Measurements from ENCODE around the gene PYCR2. TPM values are rescaled to one million over a fixed set of nuclear protein-coding genes. Genes with fewer than 3 reads are reported as not detected.
A peak's percentile ranks its signal among the peaks of the same experiment; 100 is the strongest.

Gene PYCR2
- total and polyA plus RNA-seq, 4 experiments from 2014 or later = 73.6 to 116 (median 94.3) TPM

DNA sequence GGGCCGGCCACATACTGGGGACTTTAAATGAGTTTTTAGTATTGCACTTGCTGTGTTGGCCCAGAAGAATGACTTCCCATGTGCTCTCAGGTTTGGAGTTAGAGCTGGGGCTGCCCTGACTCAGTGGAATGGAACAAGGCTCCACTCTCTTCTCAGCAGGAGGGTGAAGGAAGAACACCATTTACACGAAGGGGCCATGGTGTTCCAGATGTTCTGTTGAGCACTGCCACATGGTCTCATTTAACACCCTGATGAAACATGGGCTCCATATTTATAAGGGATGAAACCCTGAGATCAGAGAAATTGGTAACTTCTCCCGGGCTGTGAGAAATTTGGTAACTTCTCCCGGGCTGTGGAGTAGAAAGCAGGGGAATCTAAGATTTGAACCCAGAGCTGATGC lies 5.8 kb downstream of the PYCR2 start:
- ChIA-PET CTCF (ENCODE audit: partially characterized antibody) (interaction anchor here (1.0 kb wide), 1 partner anchor 10 kb away, joined by 5 read pairs; no protein-coding TSS in a partner anchor), POLR2A (ENCODE audit: partially characterized antibody) (no interaction called here)
- intact Hi-C loops (cut with micrococcal nuclease) = no loop called here
- peaks cover 40% of the 10 kb centered on the region for H3K4me1 ChIP-seq (ENCODE audit: insufficient read depth, low read length)
- Mint-ChIP-seq H3K4me1 (peaks cover 14 to 41% (median 26%) of the 10 kb centered on the region in 4 donors), H3K9me3 (no peaks in the 10 kb centered on the region), H3K27me3 (no peaks in the 10 kb centered on the region), H3K27ac (no peak overlapping the region), H3K4me3 (no peak overlapping the region), H3K36me3 (peaks cover 28 to 43% of the 10 kb centered on the region in 2 donors)
- no peaks in the 10 kb centered on the region for H3K27me3 ChIP-seq (ENCODE audit: insufficient read depth, low read length)
- no peak for DNase-seq
- H3K4me3 ChIP-seq (ENCODE audit: low read length in 2 of 2) = no peak overlapping the region
- peaks cover 29% of the 10 kb centered on the region for H3K36me3 ChIP-seq (ENCODE audit: insufficient read depth, low read length)
- H3K27ac ChIP-seq (ENCODE audit: low read depth, low read length) = no peak overlapping the region
- no peaks in the 10 kb centered on the region for H3K9me3 ChIP-seq (ENCODE audit: control insufficient read depth in 1 of 2, low read length in 2 of 2)

DNA sequence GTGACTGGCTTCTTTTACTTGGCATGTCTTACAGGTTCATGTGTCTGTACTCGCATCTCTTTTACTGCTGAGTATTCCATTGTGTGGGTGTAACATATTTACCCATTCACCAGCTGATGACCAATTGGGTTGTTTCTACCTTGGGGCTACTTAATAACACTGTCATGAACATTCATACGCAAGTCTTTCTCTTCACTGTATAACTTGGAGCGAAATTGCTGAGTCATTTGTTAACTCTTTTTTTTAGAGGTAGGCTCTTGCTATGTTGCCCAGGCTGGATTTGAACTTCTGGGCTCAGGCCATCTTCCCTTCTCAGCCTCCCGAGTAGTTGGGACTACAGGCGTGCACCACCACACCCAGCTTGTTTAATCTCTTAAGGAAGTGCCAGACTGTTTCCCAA lies 6.5 kb downstream of the PYCR2 start:
- Histone ChIP-seq H3K4me1 (ENCODE audit: insufficient read depth, low read length) (peaks cover 33% of the 10 kb centered on the region), H3K27me3 (ENCODE audit: insufficient read depth, low read length) (no peaks in the 10 kb centered on the region), H3K9me3 (ENCODE audit: control insufficient read depth in 1 of 2, low read length in 2 of 2) (no peaks in the 10 kb centered on the region), H3K27ac (ENCODE audit: low read depth, low read length) (no peak overlapping the region), H3K4me3 (ENCODE audit: low read length in 2 of 2) (no peak overlapping the region), H3K36me3 (ENCODE audit: insufficient read depth, low read length) (peaks cover 24% of the 10 kb centered on the region)
- no peak for DNase-seq
- Mint-ChIP-seq H3K36me3 (peaks cover 28 to 42% of the 10 kb centered on the region in 2 donors), H3K9me3 (no peaks in the 10 kb centered on the region), H3K4me3 (no peak overlapping the region), H3K4me1 (peaks cover 11 to 34% (median 22%) of the 10 kb centered on the region in 4 donors), H3K27ac (peak overlapping the region in 2 of 7 donors; percentile 50 to 55), H3K27me3 (no peaks in the 10 kb centered on the region)
- ChIA-PET CTCF (ENCODE audit: partially characterized antibody) (interaction anchor here (1.0 kb wide), 1 partner anchor 9 kb away, joined by 5 read pairs; no protein-coding TSS in a partner anchor), POLR2A (ENCODE audit: partially characterized antibody) (interaction anchor here (0.9 kb wide), 1 partner anchor 36 kb away, joined by 3 read pairs; no protein-coding TSS in a partner anchor)
- intact Hi-C loops (cut with micrococcal nuclease) = no loop called here

DNA sequence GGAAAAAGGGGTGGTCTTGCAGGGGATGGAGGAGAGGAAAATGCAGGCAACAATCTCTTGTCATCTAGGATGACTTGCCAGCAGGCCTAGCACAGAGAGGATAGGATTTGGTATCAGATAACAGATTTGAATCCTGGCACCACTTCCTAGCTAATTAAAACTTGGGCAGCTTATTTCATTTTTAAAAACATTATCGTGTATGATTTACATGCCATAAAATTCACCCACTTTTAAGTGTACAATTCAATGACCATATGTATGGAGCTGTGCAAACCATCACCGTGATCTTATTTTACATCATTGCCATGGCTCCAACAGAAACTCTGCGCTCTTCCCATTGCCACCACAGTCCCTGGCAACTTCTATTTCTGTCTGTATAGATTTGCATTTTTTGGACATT lies 6.9 kb downstream of the PYCR2 start:
- DNase-seq = no peak
- H3K4me1 ChIP-seq (ENCODE audit: insufficient read depth, low read length) = peaks cover 28% of the 10 kb centered on the region
- Mint-ChIP-seq H3K4me3 (no peak overlapping the region), H3K27me3 (no peaks in the 10 kb centered on the region), H3K27ac (peak overlapping the region in 2 of 7 donors; percentile 3 to 55), H3K9me3 (no peaks in the 10 kb centered on the region), H3K4me1 (peaks cover 10 to 33% (median 21%) of the 10 kb centered on the region in 4 donors), H3K36me3 (peaks cover 28 to 40% of the 10 kb centered on the region in 2 donors)
- no peaks in the 10 kb centered on the region for H3K27me3 ChIP-seq (ENCODE audit: insufficient read depth, low read length)
- intact Hi-C loops (cut with micrococcal nuclease) = no loop called here
- no peaks in the 10 kb centered on the region for H3K9me3 ChIP-seq (ENCODE audit: control insufficient read depth in 1 of 2, low read length in 2 of 2)
- POLR2A ChIA-PET (ENCODE audit: partially characterized antibody) = interaction anchor here (0.9 kb wide), 1 partner anchor 36 kb away, joined by 3 read pairs; no protein-coding TSS in a partner anchor
- CTCF ChIA-PET (ENCODE audit: partially characterized antibody) = interaction anchor here (0.6 kb wide), 1 partner anchor 12 kb away, joined by 3 read pairs; no protein-coding TSS in a partner anchor
- no peak overlapping the region for H3K4me3 ChIP-seq (ENCODE audit: low read length in 2 of 2)
- no peak overlapping the region for H3K27ac ChIP-seq (ENCODE audit: low read depth, low read length)
- H3K36me3 ChIP-seq (ENCODE audit: insufficient read depth, low read length) = peaks cover 20% of the 10 kb centered on the region

DNA sequence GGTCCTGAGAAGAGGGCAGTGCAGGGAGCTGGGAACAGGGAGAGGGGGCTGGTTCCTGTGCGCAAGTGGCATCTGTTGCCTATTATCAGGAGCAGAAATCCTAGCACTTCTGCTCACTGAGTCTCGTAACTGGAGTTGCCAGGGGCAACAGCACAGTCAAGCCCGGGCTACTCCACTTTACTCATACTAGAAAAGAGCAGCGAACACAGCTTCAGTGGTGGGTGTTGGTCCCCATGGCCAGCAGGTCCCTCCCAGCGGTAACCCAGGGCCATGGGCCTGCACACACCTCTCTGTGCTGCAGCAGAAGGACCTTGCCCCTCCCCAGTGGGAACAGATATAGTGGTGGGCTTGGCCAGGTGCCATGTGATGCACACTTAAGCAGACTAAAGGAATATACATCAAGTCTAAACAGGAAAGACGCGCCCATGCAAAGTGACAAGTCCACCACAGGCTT lies 8.5 kb downstream of the PYCR2 start:
- peaks cover 26% of the 10 kb centered on the region for H3K4me1 ChIP-seq (ENCODE audit: insufficient read depth, low read length)
- no peak for DNase-seq
- Mint-ChIP-seq H3K27me3 (no peaks in the 10 kb centered on the region), H3K9me3 (no peaks in the 10 kb centered on the region), H3K4me3 (no peak overlapping the region), H3K27ac (no peak overlapping the region), H3K4me1 (peaks cover 14 to 32% (median 19%) of the 10 kb centered on the region in 4 donors), H3K36me3 (peaks cover 26 to 32% of the 10 kb centered on the region in 2 donors)
- no peak overlapping the region for H3K27ac ChIP-seq (ENCODE audit: low read depth, low read length)
- H3K36me3 ChIP-seq (ENCODE audit: insufficient read depth, low read length) = peaks cover 4% of the 10 kb centered on the region
- ChIA-PET POLR2A (ENCODE audit: partially characterized antibody) (interaction anchor here (2.3 kb wide), 1 partner anchor 8 kb away, joined by 9 read pairs; the partner anchor contains the start of gene PYCR2), CTCF (ENCODE audit: partially characterized antibody) (no interaction called here)
- no peak overlapping the region for H3K4me3 ChIP-seq (ENCODE audit: low read length in 2 of 2)
- no peaks in the 10 kb centered on the region for H3K9me3 ChIP-seq (ENCODE audit: control insufficient read depth in 1 of 2, low read length in 2 of 2)
- no peaks in the 10 kb centered on the region for H3K27me3 ChIP-seq (ENCODE audit: insufficient read depth, low read length)
- intact Hi-C loops (cut with micrococcal nuclease) = no loop called here

DNA sequence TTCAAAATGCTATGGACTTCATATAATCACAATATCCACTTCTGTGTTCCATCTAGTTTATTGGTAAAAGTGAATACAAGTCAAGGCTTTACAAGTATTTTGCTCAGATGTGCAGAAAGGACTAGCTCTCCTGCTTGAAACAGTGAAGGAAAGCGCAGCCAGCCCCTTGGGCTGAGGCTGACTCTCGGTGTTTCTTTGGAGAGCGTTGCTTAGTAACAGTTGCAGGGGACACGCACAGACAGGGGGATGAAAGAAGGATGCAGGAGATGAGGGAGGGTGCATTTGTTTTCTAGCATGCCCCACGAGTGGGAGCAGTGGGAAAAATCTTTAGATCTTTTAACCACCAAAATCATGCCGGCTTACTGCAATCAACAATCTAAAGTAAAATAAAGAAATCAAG lies 9.1 kb downstream of the PYCR2 start:
- Histone ChIP-seq H3K4me1 (ENCODE audit: insufficient read depth, low read length) (peaks cover 26% of the 10 kb centered on the region), H3K27me3 (ENCODE audit: insufficient read depth, low read length) (no peaks in the 10 kb centered on the region), H3K27ac (ENCODE audit: low read depth, low read length) (no peak overlapping the region), H3K9me3 (ENCODE audit: control insufficient read depth in 1 of 2, low read length in 2 of 2) (no peaks in the 10 kb centered on the region), H3K36me3 (ENCODE audit: insufficient read depth, low read length) (peaks cover 2% of the 10 kb centered on the region), H3K4me3 (ENCODE audit: low read length in 2 of 2) (no peak overlapping the region)
- Mint-ChIP-seq H3K4me1 (peaks cover 16 to 32% (median 21%) of the 10 kb centered on the region in 4 donors), H3K36me3 (peaks cover 21 to 28% of the 10 kb centered on the region in 2 donors), H3K27ac (peak overlapping the region in 1 of 7 donors; percentile 22), H3K9me3 (no peaks in the 10 kb centered on the region), H3K4me3 (peak overlapping the region in 1 of 8 donors; percentile 40), H3K27me3 (no peaks in the 10 kb centered on the region)
- CTCF ChIA-PET (ENCODE audit: partially characterized antibody) = no interaction called here
- DNase-seq = no peak
- POLR2A ChIA-PET (ENCODE audit: partially characterized antibody) = interaction anchor here (2.3 kb wide), 1 partner anchor 9 kb away, joined by 9 read pairs; the partner anchor contains the start of gene PYCR2
- intact Hi-C loops (cut with micrococcal nuclease) = no loop called here

DNA sequence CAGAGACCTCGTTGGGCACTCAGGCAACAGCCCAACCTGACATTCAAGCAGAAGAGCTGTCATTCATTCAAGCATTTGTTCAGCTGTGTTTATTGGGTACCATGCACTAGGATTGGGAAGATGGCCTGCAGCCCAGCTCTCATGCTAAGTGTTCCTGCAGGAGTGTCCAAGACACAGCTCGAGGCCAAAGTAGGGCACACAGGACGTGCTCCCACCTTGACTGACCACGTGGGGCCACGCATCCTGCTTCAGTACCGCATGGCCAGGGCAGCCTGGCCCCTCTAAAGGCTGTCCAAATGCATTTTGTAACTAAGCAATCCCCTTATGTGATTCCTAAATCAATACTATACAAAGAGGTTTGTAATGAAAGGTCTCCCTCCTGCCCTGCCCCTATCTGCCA lies 9.7 kb downstream of the PYCR2 start:
- H3K27ac ChIP-seq (ENCODE audit: low read depth, low read length) = no peak overlapping the region
- Mint-ChIP-seq H3K4me1 (peaks cover 20 to 32% (median 22%) of the 10 kb centered on the region in 4 donors), H3K9me3 (no peaks in the 10 kb centered on the region), H3K36me3 (peaks cover 17 to 22% of the 10 kb centered on the region in 2 donors), H3K27me3 (no peaks in the 10 kb centered on the region), H3K4me3 (no peak overlapping the region), H3K27ac (peak overlapping the region in 2 of 7 donors; percentile 22 to 26)
- no peaks in the 10 kb centered on the region for H3K27me3 ChIP-seq (ENCODE audit: insufficient read depth, low read length)
- H3K4me3 ChIP-seq (ENCODE audit: low read length in 2 of 2) = no peak overlapping the region
- POLR2A ChIA-PET (ENCODE audit: partially characterized antibody) = interaction anchor here (1.3 to 6.3 kb wide), 3 partner anchors 10 to 136 kb away, joined by 6 to 49 read pairs (median 9); partner anchors contain the start of genes PYCR2 and SRP9
- peaks cover 26% of the 10 kb centered on the region for H3K4me1 ChIP-seq (ENCODE audit: insufficient read depth, low read length)
- H3K9me3 ChIP-seq (ENCODE audit: control insufficient read depth in 1 of 2, low read length in 2 of 2) = no peaks in the 10 kb centered on the region
- H3K36me3 ChIP-seq (ENCODE audit: insufficient read depth, low read length) = no peaks in the 10 kb centered on the region
- CTCF ChIA-PET (ENCODE audit: partially characterized antibody) = interaction anchor here (1.0 to 1.2 kb wide), 2 partner anchors 17 to 138 kb away, joined by 3 read pairs; no protein-coding TSS in a partner anchor
- no peak for DNase-seq
- intact Hi-C loops (cut with micrococcal nuclease) = no loop called here

Measured in CD4-positive, alpha-beta memory T cell (primary cell).